HG03103 (cell line): ENCODE data around the gene SPG7.

Experiments used
- ATAC-seq: cut with Tn5 transposase; IDR thresholded peaks from one replicate; pipeline ENCODE4 v1.9.1; 2021; ENCODE audit warnings: low read depth; ENCODE audit not compliant: unreplicated experiment

Gene SPG7

DNA sequence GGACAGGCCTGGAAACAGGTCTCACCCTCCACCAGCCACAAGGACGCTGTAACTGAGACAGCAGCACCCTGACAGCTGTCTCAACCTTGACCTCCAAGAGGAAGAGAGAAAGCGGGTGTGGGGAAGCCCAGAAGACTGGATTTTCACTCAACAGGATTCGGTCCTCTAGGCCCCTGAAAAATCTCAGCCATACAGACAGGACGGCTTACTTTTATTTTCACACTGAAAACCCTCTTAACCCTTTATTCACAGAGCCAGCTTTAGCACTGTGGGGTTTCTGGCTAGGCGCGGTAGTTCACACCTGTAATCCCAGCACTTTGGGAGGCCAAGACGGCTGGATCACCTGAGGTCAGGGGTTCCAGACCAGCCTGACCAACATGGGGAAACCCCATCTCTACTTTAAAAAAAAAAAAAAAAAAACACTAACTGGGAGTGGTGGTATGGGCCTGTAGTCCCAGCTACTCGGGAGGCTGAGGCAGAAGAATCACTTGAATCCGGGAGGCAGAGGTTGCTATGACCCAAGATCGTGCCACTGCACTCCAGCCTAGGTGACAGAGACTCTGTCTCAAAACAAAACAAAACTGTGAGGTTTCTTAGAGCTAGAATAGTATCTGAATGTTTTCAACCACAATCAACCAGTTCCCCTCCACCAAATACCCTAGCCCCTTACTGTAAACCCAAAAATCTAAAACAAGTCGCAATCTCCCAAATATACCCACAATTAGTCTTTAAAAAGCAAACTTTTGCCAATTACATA lies 23.1 kb upstream of the SPG7 start:
- no peak for ATAC-seq

DNA sequence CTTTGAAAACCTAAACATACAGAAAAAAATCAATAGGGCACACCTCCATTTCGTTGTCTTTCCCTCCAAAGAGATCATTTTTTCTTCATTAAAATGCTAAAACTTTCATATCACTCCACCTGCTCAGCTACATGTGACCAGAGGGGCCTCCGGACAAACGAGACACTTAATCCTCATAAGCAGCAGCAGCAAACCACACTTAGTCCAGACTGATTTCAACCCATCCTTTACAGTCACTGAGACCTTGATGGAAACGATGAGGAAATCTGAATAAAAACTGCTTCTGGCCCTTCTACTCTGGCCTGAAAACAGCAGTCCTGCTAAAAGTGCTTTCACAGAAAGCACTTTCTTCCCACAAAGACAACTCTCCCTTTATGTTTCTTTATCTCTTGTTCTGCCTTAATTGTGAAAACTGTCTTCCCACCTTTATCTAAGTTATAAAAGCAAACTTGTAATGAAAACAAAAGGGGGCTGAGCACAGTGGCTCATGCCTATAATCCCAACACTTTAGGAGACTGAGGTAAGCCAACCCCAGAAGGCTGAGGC lies 22.4 kb upstream of the SPG7 start:
- ATAC-seq, result no peak

DNA sequence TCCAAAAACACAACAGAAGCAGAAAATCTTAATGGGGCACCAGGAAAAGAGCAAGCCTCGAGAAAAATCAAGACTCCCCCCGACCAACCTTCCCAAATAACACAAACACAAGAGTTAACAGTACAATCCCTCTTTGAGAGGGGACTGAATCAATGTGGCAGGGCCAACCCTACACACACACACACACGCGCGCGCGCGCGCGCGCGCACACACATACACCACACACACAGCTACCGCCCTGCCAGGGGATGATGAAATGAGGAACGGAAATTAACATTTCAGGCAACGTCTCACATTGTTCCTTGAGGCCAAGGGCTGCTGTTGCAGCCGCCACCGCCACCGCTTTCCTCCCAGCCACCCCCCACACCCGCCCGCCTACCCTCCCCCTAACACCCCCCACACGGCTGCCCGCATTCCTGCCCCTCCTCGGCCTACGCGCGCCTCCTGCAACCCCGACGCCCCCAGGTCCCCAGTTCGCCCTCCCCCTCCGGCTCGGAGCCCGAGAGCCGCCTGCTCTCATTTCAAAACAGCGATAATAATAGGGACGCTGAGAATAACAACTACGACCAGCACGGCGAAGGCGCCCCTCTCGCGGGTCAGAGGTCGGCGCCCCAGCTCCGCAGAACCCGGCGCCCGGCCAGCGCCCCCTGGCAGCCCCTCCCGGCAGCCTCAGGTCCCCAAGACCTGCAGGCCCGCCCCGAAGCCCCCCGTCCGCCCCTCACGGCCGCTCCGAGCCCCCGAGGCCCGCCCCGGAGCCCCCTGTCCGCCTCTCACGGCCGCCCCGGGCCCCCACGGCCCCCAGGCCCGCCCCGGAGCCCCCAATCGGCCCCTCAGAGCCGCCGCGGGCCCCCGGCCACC lies 18.9 kb upstream of the SPG7 start:
- no peak for ATAC-seq

DNA sequence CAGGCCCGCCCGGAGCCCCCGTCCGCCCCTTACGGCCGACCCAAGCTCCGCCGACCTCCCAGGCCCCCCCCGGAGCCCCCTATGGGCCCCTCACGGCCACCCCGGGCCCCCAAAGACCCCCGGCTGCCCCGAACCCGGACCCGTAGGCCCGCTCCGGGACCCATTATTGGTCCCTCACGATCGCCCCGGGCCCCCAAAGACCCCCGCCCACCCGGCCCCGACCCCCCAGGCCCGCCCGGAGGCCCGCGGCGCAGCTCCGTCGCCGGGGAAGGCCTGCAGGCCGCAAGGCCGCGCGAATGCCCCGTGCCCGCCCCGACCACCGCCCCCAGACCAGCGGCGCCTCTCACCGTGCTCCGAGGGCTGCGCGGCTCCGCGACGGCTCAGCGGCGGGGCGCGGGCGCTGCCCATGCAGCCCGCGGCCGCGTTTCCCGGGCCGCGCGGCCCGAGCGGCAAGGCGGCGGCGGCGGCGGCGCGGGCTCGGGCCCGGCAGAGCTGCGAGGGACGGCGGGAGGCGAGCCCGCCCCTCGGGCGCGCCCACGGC lies 18.2 kb upstream of the SPG7 start:
- peak; percentile 0 for ATAC-seq

DNA sequence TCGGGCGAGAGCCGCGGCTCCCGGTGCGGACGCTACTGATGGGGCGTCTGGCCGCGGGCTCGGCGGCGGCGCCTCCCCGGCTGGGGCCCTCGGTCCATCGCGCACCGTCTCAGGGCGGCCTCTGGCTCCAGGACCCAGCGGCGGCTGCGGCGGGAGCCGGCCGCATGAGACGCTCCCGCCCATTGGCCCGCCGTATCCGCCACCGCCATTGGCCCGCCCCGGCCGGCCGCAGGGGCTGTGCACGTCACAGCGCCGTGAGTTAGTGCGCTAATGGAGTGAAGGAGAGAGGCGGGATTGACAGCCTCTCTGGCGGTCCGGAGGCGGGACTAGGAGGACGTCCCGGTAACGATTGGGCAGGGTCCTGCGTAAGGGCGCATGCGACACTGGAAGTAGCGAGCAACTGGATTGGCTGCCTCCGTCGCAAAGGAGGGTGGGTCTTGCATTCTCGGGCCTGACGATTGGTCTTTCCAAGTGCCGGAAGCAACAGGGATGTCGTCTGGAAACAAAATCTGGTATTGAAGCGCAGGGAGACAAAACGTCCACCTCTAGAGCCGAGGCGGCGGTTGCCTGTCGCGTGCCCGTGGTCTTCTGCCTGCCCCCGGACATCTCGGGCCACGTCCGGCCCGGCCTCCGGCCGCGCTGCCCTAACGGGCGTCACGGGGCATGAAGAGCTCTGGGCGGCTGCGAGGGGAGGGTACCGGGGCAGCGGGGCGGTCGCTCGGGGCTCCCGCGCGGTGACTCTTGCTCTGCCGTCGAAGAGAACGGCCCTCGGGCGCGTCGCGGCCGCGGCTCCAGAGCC lies 17.6 kb upstream of the SPG7 start, which contains the start of gene ANKRD11:
TSS of gene ANKRD11 (minus strand) at position 123 of the 799 bp plus-strand sequence. CDS start 173,542 bp downstream, outside the sequence.
- ATAC-seq, result peak; percentile 80

DNA sequence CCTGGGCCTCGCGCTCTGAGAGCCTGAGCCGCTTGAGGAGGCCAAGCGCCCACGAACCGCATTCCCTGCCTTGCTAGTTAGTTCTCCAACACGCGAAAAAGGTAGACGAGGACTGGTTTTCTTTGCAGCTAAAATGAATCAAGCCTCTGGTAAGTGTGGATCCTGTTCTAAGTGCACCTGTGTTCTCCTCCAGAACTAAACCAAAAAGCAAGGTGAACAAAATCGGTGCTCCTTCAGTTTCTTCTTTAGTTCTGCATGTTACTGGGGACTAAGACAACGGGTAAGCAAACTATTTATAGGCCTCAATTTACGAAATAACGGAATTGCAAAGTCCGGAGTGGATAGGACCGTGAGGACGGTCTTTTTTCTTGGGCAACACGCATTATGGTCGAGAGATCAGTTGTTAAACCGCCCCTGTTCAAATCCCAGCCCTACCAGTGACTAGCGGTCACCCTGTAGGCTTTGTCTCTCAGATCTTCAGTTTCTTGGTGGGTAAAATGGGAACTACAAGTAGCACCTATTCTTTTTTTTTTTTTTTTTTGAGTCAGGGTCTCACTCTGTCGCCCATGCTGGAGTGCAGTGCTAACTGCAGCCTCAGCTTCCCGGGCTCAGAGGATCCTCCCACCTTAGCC lies 16.8 kb upstream of the SPG7 start:
- no peak for ATAC-seq

DNA sequence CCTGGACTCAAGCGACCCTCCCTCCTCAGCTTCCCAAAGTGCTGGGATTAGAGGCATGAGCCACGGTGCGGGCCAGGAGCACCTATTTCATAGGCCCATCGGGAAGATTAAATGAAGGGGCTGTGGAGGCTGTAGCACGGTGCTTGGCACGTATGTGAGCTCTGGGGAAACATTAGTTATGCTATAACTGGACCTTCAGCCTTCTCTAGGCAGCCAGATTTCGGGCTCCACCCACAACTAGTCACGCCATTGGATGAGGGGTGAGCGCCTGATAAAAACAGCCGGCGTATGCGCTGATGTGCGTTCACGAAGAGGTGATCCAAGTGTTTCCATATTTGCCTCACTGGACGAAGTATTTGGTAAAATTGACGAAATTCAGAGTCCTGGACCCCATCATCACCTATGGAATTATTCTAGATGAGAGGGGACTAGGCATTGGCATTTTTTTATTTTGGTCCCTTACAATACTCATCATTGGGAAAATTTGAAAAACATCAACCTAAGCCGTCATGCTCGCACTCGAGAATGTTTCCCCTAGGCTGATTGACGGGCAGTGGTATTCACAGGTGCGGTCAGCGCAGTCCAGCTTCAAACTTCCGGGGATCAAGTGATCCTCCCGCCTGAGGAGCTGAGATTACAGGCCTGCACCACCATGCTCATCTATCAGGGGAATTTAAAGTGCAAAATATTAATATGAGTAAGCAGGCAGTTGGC lies 16.1 kb upstream of the SPG7 start:
- no peak for ATAC-seq

DNA sequence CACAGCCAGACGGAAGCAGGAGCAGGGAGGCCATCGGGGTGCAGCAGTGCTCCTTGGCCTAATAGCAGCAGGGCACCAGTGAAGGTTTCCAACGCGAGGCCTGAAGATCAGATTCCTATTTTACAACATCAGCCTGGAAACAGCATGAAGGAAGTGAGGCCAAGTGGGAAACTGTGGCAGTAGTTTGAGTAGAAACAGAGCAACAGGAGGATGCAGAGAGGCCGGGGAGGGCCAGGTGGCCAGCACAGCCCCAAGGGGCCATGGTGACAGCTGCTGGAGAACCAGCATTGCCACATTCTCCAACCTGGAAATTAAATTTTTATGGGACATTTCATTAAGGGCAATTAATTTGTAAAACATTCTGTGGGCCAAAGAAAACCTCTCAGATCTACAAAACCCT lies 14.4 kb upstream of the SPG7 start:
- ATAC-seq, result no peak

DNA sequence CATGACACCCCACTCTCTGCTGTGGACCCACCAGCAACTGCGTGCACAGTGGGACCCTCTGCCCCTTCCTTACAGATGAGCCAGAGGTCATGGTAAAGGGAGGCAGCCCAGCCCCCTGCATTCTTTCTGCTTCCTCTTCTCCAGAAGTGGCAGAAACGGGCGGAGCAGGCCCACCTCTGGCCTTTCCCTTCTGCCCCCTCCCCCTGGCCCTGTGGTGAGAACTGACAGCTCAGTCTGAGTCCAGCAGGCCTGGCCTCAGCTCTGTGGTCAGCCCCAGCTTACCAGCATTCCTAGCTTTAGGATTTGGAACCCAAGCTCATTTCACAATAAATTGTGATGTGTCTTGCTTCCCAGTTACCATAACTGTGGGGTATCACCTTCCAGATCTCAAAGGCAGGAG lies 13.1 kb upstream of the SPG7 start:
- ATAC-seq, result no peak

DNA sequence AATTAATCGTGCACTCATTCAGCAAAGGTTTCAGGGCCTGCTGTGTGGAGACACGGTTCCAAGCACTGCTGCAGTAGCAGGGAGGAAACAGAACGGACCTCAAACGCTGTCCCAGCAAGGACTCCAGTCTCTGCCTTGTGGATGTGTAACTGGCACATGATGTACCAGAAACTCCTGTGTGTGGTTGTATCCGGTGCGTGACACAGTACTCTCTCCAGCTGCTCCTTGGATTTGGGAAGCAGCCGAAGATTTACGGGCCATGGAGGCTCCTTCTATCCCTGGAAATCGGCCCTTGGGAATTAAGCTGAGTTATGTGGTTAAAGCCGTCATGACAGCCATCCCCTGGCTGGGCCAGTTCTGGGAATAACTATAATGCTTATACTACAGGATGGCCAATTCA lies 9.4 kb upstream of the SPG7 start:
- ATAC-seq, result no peak

DNA sequence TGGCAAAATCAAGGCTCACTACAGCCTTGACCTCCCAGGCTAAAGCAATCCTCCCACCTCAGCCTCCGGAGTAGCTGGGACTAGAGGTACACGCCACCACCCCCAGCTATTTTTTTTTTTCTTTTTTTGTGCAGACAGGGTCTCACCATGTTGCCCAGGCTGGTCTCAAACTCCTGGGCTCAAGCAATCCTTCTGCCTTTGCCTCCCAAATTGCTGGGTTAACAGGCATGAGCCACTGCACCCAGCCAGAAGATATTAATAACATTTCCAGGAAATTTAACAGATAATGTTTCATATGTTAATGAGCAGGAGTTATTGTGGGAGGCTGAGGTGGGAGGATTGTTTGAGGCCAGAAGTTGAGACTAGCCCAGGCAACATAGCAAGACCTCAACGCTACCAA lies 8.4 kb upstream of the SPG7 start:
- ATAC-seq, result no peak

DNA sequence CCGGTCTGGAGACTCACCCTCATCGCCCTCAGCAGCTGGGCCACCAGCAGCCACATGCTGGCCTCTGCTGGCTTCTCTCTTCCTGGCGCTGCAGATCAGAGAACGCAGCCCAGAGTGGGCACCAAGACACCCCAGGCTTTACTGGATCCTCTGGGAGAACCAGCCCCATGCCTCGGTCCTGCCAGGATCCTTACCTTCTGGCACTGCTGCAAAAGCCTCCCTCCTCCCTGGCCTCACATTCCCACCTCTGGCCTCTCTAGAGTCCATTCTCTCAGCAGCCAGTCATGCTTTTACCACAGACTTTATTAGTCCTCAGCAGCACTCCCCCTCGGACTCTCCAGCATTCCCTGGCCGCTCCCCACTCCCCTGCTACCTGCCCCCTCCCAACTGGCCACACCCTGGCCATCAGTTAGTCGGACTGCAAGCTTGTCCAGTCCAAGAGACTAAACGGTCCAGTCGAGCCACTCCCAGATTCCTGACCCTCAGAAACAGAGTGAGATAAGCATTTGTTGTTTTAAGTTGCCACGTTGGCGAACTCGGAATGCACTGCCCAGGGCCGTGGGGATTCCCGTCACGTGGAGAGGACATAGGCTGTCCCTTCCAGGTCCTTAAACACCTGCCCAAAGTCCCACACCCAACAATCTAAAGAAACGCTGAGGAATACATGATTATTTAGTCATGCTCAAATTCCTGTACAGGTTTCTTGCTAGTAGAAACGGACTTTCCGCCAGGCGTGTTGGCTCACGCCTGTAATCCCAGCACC lies 5.9 kb upstream of the SPG7 start:
- ATAC-seq, result no peak

DNA sequence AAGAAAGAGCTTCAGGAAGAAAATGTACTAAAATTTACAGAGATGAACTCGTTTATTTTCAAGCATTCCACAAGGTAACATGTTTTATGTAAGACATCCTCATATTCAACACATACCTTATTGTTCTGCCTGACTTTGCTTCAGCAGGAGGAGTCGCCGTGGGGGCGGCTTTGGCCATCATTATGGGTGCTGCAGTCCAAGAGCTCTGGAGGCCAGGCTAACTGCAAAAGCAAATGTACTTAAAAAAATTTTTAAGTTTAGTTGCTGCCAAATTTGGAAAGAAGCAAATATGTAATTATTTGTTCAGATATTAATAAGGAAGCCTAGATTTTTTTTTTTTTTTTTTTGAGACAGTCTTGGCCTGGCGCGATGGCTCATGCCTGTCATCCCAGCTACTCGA lies 4.1 kb upstream of the SPG7 start:
- ATAC-seq, result no peak

DNA sequence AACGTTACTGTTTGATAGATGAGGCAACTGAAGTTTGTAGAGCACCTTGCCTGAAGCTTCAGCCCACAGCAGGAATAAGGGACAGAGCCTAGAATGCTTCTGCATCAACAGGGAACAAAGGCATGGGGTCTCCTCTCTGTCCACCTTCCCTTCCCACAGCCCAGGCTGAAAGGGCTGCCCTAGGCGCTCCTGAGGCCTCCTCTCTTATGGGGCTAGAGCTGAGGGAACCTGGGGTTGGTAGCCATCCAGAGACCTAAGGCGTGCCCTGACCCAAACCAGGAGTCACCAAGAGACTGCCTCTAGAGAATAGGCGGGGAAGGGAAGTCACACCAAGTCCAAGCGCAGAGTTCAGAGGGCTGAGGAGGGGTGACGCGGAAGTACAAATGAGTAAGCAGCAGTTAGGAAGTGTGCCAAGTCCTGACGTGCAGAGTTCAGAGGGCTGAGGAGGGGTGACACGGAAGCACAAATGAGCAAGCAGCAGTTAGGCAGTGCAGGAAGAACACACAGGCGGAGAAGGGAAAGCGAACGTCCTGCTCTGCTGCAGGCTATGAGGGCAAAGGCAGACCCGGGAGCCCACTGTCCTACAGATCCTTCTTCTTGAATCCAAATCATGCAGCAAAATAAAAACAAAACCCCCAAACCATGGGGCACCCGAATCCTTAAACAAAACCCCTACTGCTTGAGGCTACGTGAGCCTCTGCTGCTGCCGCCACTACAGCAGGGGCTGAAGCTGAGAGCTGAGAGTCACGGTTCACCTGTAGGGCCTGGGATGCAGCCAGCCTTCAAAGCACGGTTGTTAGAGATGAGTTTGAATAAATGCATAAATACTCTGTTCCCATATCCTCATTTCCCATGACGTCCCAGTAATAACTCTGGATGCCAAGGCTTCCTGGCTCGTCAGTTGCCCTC lies 2.7 kb upstream of the SPG7 start:
- ATAC-seq, result peak; percentile 48

DNA sequence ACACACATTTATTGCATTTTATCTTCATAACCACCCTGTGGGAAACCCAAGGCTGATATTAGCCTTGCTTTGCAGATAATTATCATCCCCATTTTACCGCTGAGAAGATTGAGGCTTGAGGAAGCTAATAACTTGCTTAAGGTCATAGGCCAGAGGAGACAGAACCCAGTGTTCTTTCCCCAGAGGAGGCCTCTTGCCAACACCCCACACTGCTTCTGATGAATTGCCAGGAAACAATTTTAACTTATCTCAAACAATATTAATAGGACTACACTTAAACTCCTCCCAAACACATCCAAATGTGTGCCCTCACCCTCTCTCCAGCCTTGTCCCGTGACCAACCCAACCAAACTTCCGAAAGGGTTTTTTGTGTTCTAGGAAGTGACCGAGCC lies 2.1 kb upstream of the SPG7 start:
- ATAC-seq, result no peak

DNA sequence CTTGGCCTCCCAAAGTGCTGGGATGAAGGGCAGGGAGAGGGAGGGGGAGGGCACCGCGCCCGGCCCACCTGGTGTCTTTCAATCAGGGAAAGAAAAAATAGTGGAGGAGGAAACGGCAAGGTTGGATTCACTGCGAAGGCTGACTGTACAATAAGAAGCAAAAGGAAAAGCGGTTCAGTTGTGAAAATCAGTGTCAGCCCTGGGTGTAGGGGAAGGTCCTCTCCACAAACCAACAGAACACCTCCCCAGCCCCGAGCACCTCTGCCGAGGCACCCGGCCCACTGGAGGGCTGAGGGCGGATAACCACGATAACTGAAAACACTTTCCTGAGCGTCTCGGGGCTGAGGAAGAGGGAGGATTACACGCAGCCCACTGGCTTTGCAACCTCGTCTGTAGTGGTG lies 1.4 kb upstream of the SPG7 start:
- no peak for ATAC-seq

DNA sequence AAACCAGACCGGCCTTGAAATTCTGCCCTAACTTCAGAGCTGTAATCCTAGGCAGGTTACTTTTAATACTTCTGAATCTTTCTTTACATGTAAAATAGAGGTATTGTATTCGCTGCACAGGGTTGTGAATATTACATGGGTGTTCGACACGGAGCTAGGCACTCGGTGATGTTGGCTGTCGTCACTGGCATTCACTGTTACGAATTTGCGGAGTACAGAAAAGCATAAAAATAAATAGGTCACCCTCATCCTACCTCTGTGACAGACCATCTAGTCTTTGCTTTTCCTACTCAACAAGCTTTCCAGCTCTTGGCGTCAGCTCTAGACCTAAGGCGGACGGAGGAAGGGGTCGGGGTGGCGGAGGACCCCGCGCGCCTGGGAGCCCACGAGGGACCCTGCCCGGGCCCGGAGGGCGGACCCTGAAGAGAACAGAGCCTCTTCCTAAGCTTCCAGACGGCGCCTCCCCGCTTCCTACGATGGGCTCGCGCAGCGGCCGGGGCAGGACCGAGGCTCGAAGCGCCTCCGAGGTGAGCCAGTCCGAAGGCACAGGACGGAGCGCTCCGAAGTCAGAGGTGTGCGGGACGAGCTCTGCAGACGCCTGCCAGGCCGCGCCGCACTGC lies 879 bp upstream of the SPG7 start:
- ATAC-seq, result peak; percentile 7
